ENCODE measurements around the gene MEIS1.

MEIS1 gene

GRCh38 chr2:66442516-66443185 is 7.7 kb downstream of the MEIS1 start:
- DNase-seq (ENCODE audit: low spot score): no peak
- no peak for TF ChIP-seq CTCF (IDR thresholded peaks at IDR 0.05; ENCODE audit: extremely low read depth, missing control alignments)

- no peak for TF ChIP-seq CTCF (IDR thresholded peaks at IDR 0.05; ENCODE audit: extremely low read depth, missing control alignments)
- no peak for DNase-seq (ENCODE audit: low spot score)
Measured at GRCh38 chr2:66443186-66443978, 8.5 kb downstream of the MEIS1 start.

- TF ChIP-seq CTCF (IDR thresholded peaks at IDR 0.05; ENCODE audit: extremely low read depth, missing control alignments): no peak
- no peak for DNase-seq (ENCODE audit: low spot score)
Measured at GRCh38 chr2:66443979-66444861, 9.3 kb downstream of the MEIS1 start.

- no peak for DNase-seq (ENCODE audit: low spot score)
- no peak for TF ChIP-seq CTCF (IDR thresholded peaks at IDR 0.05; ENCODE audit: extremely low read depth, missing control alignments)
Measured at GRCh38 chr2:66445076-66445924, 10.4 kb downstream of the MEIS1 start.

GRCh38 chr2:66445925-66446871 is 11.3 kb downstream of the MEIS1 start:
- TF ChIP-seq CTCF (IDR thresholded peaks at IDR 0.05; ENCODE audit: extremely low read depth, missing control alignments): no peak
- DNase-seq (ENCODE audit: low spot score): no peak

GRCh38 chr2:66446941-66447340 is 12.0 kb downstream of the MEIS1 start:
- DNase-seq (ENCODE audit: low spot score): no peak

More at GRCh38 chr2:66446941-66447340, 12.0 kb downstream of the MEIS1 start:
- no peak for TF ChIP-seq CTCF (IDR thresholded peaks at IDR 0.05; ENCODE audit: extremely low read depth, missing control alignments)
